Subcutaneous adipose tissue (tissue), 4 donors: Measurements from ENCODE around the gene SUN3. TPM values are rescaled to one million over a fixed set of nuclear protein-coding genes. Genes with fewer than 3 reads are reported as not detected.

Experiments used
- total RNA-seq, 4 donors: library from RNA; depleted of rRNA; stranded (reverse); fragments of >200 nt; gene quantifications; one replicate each; pipeline ENCODE4 v1.1.0, GENCODE V29; 2016
- TF ChIP-seq, protein P1 (sequence below): fragments of 450-650 bp; IDR thresholded peaks from one replicate; pipeline ENCODE4 v1.5.1; 2016; ENCODE audit warnings: low read depth, mild to moderate bottlenecking, control low read depth, antibody characterized with exemption, moderate library complexity

The SUN3 gene
- total RNA-seq, 4 donors from 2014 or later, result not detected

GRCh38 chr7:48042216-48042615 is 13.3 kb upstream of the SUN3 start:
- TF ChIP-seq, protein P1, sequence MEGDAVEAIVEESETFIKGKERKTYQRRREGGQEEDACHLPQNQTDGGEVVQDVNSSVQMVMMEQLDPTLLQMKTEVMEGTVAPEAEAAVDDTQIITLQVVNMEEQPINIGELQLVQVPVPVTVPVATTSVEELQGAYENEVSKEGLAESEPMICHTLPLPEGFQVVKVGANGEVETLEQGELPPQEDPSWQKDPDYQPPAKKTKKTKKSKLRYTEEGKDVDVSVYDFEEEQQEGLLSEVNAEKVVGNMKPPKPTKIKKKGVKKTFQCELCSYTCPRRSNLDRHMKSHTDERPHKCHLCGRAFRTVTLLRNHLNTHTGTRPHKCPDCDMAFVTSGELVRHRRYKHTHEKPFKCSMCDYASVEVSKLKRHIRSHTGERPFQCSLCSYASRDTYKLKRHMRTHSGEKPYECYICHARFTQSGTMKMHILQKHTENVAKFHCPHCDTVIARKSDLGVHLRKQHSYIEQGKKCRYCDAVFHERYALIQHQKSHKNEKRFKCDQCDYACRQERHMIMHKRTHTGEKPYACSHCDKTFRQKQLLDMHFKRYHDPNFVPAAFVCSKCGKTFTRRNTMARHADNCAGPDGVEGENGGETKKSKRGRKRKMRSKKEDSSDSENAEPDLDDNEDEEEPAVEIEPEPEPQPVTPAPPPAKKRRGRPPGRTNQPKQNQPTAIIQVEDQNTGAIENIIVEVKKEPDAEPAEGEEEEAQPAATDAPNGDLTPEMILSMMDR, result no peak

- TF ChIP-seq, protein P1, result no peak
Observed at GRCh38 chr7:48041653-48041970, 12.7 kb upstream of the SUN3 start.

DNA sequence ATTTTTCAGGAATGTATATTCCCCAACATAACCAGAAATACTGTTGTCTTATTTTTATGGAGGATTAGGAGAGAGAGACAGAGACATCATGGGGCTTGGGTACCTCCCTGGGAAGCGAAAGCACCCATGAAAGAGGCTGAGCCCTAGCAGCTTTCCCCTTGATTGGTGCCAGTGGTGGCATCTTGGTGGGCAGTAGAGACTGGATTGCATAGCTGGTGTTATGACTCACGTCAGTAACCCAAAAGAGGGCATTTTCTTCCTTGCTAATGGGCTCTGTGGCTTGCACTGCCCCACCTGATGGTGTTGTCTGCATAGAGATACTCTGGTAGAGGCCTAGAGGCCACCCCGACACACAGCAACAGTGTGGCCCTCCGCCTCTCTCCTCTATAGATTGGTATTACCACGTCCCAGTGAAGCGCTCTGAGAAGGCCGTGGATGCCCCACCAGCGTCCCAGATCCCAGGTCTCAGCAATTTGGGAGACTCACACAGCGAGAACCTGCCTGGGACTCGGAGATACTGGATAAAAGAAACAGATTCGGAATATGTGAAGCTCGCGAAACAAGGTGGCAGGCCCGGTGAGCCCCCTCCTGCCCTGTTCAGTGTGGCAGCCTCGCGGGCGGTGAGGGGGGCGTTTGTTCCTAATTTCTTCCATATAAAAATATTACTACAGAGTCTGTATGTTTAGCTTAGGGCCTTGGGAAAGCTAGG is 12.2 kb upstream of the SUN3 start:
- TF ChIP-seq, protein P1, result no peak

GRCh38 chr7:48038815-48039506 is 10.1 kb upstream of the SUN3 start:
- TF ChIP-seq, protein P1, result no peak

- TF ChIP-seq, protein P1, result no peak
Observed at GRCh38 chr7:48035967-48036478, 7.1 kb upstream of the SUN3 start.

GRCh38 chr7:48035301-48035966 is 6.5 kb upstream of the SUN3 start, which contains the start of gene C7orf57:
TSS of gene C7orf57 (plus strand) at chr7:48035543. CDS start at chr7:48036309, 766 bp downstream.
- TF ChIP-seq, protein P1, result no peak

- TF ChIP-seq, protein P1, result no peak
Observed at GRCh38 chr7:48033922-48034321, 5.0 kb upstream of the SUN3 start.
